Panc1 (cell line): ENCODE data around the gene CISTR. TPM values are rescaled to one million over a fixed set of nuclear protein-coding genes. Genes with fewer than 3 reads are reported as not detected.

ENCODE experiments used
- ATAC-seq: fragments of 200-7000 bp; cut with Tn5 transposase; 2 replicates; pipeline ENCODE4 v1.9.1; 2020; ENCODE audit warnings: mild to moderate bottlenecking, moderate library complexity
- BruUV-seq: library from RNA; stranded (reverse); fragments of 400-500 nt; replicated peaks from 2 replicates; lab custom pipeline; 2021; lab: Mats Ljungman, UMichigan
- CTCF ChIA-PET: fragments of 300-600 bp; sonication (Branson Sonifier 250); formaldehyde crosslinking; loops from one replicate; lab custom pipeline; 2022; ENCODE audit warnings: antibody characterized with exemption; lab: Charles Lee
- POLR2A ChIA-PET: fragments of 300-600 bp; sonication (Branson Sonifier 250); formaldehyde crosslinking; loops from one replicate; lab custom pipeline; 2022; ENCODE audit warnings: antibody characterized with exemption; lab: Charles Lee
- DNase-seq: peaks from one replicate; pipeline ENCODE4 v3.0.0-alpha.2; 2010; ENCODE audit warnings: low read depth, low spot score
- H3K27ac ChIP-seq: 2 replicates; pipeline ENCODE4 v1.5.1; 2011; ENCODE audit warnings: mild to moderate bottlenecking, low read length, inconsistent platforms
- H3K27me3 ChIP-seq: fragments of 200-500 bp; sonication (Bioruptor generic); 2 replicates; pipeline ENCODE4 v1.6.0; 2014; ENCODE audit warnings: low read length, inconsistent platforms; ENCODE audit not compliant: control insufficient read depth, insufficient read depth
- H3K36me3 ChIP-seq: fragments of 200-500 bp; sonication (Bioruptor generic); 2 replicates; pipeline ENCODE4 v1.5.1; 2014; ENCODE audit warnings: inconsistent platforms, mild to moderate bottlenecking, low read length, moderate library complexity; ENCODE audit not compliant: control insufficient read depth, insufficient read depth
- H3K4me1 ChIP-seq: 2 replicates; pipeline ENCODE4 v1.5.1; 2011; ENCODE audit warnings: inconsistent platforms, mild to moderate bottlenecking, low read length, moderate library complexity; ENCODE audit not compliant: control insufficient read depth, insufficient read depth
- H3K4me3 ChIP-seq, 2 experiments: 2 replicates each; pipeline ENCODE4 v1.5.1; 2011 to 2012; ENCODE audit warnings: low read depth in 2 of 2, low read length in 2 of 2, mild to moderate bottlenecking in 2 of 2, inconsistent platforms in 1 of 2, moderate library complexity in 1 of 2
- H3K9me3 ChIP-seq: fragments of 200-500 bp; sonication (Bioruptor generic); 2 replicates; pipeline ENCODE4 v1.5.1; 2014; ENCODE audit warnings: low read depth, mild to moderate bottlenecking, inconsistent platforms, low read length, moderate library complexity; ENCODE audit not compliant: control insufficient read depth, insufficient read depth
- POLR2AphosphoS5 ChIP-seq: IDR thresholded peaks from 2 replicates; pipeline ENCODE4 v1.6.1; 2012; ENCODE audit warnings: mild to moderate bottlenecking, low read depth, low read length, moderate library complexity
- SIN3A ChIP-seq: IDR thresholded peaks from 2 replicates; pipeline ENCODE4 v1.6.1; 2012; ENCODE audit warnings: low read depth, mild to moderate bottlenecking, low read length, moderate library complexity, borderline replicate concordance; ENCODE audit not compliant: insufficient read depth
- TCF7L2 ChIP-seq: IDR thresholded peaks from 2 replicates; pipeline ENCODE4 v1.6.1; 2011; ENCODE audit warnings: mild to moderate bottlenecking, low read depth, low read length, inconsistent platforms
- in situ Hi-C: cut with HindIII; loops from 2 replicates; pipeline ENCODE4 v1.10.0; 2016; ENCODE audit warnings: low sequenced_read_pairs, low pct_unique_long_range_greater_than_20kb
- intact Hi-C: fragments of 100-400 bp; cut with micrococcal nuclease; formaldehyde crosslinking; loops from one replicate; pipeline ENCODE4 v1.10.0; 2022; ENCODE audit not compliant: unreplicated experiment
- total RNA-seq: library from RNA; stranded (reverse); gene quantifications from one replicate; pipeline ENCODE4 v1.2.1, GENCODE V29; 2021; ENCODE audit not compliant: unreplicated experiment
- TF ChIP-seq, protein P1 (sequence below): fragments of 450-650 bp; IDR thresholded peaks from 2 replicates; pipeline ENCODE4 v1.5.1; 2017; ENCODE audit warnings: mild to moderate bottlenecking
- TF ChIP-seq, protein P2 (sequence below), 2 experiments: IDR thresholded peaks; 2 replicates each; pipeline ENCODE4 v1.6.1; 2011 to 2012; ENCODE audit warnings: low read depth in 2 of 2, control low read depth in 1 of 2, low read length in 1 of 2, mild to moderate bottlenecking in 1 of 2, moderate library complexity in 1 of 2; ENCODE audit not compliant: insufficient read depth in 1 of 2

CISTR gene
- total RNA-seq, 1 experiment from 2014 or later = not detected

DNA sequence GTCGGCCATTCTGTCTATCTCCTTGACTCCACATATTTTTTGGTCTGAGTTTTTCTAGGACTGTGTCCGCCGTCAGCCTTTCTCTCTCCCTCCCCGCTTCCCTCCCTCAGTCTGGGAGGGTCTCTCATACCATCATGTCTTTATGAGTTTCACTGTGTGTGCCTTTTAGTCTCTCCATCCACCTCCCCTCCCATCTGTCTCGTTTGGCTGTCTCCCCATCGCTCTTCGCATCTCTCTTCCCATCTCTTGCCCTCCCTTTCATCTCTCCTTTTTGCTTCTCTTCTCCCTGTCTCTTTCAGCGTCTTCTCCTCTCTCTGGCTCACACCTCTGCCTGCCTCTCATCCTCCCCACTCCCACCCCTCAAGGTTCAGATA lies 6.9 kb upstream of the CISTR start:
- Histone ChIP-seq H3K27ac (no peak overlapping the region), H3K9me3 (no peaks in the 10 kb centered on the region), H3K4me1 (peaks cover 22% of the 10 kb centered on the region), H3K36me3 (no peaks in the 10 kb centered on the region), H3K4me3 (no peak overlapping the region), H3K27me3 (no peaks in the 10 kb centered on the region)
- in situ Hi-C loops (no loop called here), intact Hi-C loops (no loop called here)
- TF ChIP-seq, protein P1, sequence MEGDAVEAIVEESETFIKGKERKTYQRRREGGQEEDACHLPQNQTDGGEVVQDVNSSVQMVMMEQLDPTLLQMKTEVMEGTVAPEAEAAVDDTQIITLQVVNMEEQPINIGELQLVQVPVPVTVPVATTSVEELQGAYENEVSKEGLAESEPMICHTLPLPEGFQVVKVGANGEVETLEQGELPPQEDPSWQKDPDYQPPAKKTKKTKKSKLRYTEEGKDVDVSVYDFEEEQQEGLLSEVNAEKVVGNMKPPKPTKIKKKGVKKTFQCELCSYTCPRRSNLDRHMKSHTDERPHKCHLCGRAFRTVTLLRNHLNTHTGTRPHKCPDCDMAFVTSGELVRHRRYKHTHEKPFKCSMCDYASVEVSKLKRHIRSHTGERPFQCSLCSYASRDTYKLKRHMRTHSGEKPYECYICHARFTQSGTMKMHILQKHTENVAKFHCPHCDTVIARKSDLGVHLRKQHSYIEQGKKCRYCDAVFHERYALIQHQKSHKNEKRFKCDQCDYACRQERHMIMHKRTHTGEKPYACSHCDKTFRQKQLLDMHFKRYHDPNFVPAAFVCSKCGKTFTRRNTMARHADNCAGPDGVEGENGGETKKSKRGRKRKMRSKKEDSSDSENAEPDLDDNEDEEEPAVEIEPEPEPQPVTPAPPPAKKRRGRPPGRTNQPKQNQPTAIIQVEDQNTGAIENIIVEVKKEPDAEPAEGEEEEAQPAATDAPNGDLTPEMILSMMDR = no peak
- TF ChIP-seq POLR2AphosphoS5 = no peak
- TF ChIP-seq, protein P2, sequence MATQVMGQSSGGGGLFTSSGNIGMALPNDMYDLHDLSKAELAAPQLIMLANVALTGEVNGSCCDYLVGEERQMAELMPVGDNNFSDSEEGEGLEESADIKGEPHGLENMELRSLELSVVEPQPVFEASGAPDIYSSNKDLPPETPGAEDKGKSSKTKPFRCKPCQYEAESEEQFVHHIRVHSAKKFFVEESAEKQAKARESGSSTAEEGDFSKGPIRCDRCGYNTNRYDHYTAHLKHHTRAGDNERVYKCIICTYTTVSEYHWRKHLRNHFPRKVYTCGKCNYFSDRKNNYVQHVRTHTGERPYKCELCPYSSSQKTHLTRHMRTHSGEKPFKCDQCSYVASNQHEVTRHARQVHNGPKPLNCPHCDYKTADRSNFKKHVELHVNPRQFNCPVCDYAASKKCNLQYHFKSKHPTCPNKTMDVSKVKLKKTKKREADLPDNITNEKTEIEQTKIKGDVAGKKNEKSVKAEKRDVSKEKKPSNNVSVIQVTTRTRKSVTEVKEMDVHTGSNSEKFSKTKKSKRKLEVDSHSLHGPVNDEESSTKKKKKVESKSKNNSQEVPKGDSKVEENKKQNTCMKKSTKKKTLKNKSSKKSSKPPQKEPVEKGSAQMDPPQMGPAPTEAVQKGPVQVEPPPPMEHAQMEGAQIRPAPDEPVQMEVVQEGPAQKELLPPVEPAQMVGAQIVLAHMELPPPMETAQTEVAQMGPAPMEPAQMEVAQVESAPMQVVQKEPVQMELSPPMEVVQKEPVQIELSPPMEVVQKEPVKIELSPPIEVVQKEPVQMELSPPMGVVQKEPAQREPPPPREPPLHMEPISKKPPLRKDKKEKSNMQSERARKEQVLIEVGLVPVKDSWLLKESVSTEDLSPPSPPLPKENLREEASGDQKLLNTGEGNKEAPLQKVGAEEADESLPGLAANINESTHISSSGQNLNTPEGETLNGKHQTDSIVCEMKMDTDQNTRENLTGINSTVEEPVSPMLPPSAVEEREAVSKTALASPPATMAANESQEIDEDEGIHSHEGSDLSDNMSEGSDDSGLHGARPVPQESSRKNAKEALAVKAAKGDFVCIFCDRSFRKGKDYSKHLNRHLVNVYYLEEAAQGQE (IDR thresholded peaks at IDR 0.05; ENCODE audit: insufficient read depth in 1 of 2, low read depth in 2 of 2, low read length in 1 of 2) = no peak
- no peak for TF ChIP-seq TCF7L2
- TF ChIP-seq SIN3A = no peak
- CTCF ChIA-PET = interaction anchor here (4.1 kb wide), 1 partner anchor 13 kb away, joined by 19 read pairs; no protein-coding TSS in a partner anchor
- POLR2A ChIA-PET = no interaction called here
- ATAC-seq (no peak), DNase-seq (no peak)
- no TSS peak for BruUV-seq

DNA sequence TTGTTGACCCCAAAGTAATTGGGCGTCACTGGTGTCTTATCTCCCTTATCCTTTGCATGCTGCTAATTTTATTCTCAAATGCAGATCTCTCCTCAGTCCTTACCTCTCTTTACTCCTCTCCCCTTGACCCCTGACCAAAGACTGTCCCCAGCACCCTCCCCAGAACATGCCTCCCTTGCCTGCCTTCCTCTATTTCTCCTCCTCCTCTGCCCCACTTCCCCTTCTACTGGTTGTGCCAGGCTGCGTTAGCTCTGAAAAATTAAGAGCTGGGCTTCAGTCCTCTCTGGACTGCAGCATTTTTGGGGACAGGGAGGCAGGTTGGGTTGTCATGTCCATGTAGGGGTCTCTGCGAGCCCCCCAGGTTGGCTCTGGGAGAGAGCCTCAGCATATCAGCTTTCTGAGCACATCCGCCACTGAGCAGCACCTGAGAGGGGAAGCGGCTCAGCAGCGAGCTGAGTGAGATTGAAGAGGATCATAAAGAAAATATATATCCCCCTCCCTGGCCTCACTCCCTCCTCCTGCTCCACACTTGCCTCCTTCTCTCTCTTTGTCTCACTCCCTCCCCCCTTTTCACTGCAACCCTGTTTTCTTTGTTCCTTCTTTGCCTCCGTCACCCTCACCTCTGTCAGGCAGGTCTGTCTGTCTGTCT lies 6.4 kb upstream of the CISTR start:
- H3K4me3 ChIP-seq = no peak overlapping the region
- ChIA-PET CTCF (interaction anchor here (1.4 to 4.1 kb wide), 2 partner anchors 12 kb away, joined by 4 to 19 read pairs; no protein-coding TSS in a partner anchor), POLR2A (no interaction called here)
- H3K27me3 ChIP-seq = no peaks in the 10 kb centered on the region
- in situ Hi-C loops = no loop called here
- no peaks in the 10 kb centered on the region for H3K36me3 ChIP-seq
- TF ChIP-seq POLR2AphosphoS5 = no peak
- no peak for TF ChIP-seq TCF7L2
- TF ChIP-seq, protein P2 (IDR thresholded peaks at IDR 0.05; ENCODE audit: insufficient read depth in 1 of 2, low read depth in 2 of 2, low read length in 1 of 2) = no peak
- TF ChIP-seq, protein P1 = no peak
- no peak for TF ChIP-seq SIN3A
- H3K9me3 ChIP-seq = no peaks in the 10 kb centered on the region
- DNase-seq = no peak
- intact Hi-C loops = no loop called here
- BruUV-seq = no TSS peak
- ATAC-seq = no peak
- H3K4me1 ChIP-seq = peaks cover 23% of the 10 kb centered on the region
- no peak overlapping the region; the same call in 1 of the 2 replicates for H3K27ac ChIP-seq
